Ammon's horn (tissue), 1 donor: ENCODE results near the gene RRAS.

ENCODE experiments used
- DNase-seq: peaks from one replicate; pipeline ENCODE4 v3.0.0-alpha.2; 2016; ENCODE audit warnings: low spot score

Gene RRAS

DNA sequence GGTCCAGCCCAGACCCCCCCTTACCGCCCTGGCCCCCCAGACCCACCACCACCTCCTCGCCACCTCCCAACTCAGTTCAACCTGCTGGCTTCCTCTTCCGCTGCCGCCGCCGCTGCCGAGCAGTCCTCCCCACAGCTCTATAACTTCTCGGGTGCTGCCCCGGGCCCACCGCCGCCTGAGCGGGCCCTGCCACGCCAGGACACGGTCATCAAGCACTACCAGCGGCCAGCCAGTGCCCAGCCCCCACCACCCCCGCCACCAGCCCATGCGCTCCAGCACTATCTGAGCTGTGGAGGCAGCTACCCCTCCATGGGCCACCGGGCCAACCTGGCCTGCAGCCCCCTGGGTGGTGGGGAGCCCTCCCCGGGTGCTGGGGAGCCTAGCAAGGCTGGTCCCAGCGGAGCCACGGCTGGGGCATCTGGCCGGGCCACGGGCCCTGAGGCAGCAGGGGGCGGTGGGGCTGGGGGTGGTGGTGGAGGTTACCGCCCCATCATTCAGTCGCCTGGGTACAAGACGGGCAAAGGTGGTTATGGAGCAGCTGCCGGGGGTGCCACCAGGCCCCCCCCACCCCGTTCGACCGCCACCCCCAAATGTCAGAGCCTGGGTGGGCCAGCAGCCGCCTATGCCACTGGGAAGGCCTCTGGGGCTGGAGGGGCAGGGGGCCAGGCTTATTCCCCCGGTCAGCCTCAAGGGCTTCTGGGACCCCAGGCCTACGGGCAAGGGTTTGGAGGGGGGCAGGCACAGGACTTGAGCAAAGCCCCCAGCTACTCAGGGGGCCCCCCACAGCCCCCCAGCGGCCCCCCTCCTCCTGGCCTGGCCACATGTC, 44.7 kb downstream of the RRAS start:
- no peak for DNase-seq

DNA sequence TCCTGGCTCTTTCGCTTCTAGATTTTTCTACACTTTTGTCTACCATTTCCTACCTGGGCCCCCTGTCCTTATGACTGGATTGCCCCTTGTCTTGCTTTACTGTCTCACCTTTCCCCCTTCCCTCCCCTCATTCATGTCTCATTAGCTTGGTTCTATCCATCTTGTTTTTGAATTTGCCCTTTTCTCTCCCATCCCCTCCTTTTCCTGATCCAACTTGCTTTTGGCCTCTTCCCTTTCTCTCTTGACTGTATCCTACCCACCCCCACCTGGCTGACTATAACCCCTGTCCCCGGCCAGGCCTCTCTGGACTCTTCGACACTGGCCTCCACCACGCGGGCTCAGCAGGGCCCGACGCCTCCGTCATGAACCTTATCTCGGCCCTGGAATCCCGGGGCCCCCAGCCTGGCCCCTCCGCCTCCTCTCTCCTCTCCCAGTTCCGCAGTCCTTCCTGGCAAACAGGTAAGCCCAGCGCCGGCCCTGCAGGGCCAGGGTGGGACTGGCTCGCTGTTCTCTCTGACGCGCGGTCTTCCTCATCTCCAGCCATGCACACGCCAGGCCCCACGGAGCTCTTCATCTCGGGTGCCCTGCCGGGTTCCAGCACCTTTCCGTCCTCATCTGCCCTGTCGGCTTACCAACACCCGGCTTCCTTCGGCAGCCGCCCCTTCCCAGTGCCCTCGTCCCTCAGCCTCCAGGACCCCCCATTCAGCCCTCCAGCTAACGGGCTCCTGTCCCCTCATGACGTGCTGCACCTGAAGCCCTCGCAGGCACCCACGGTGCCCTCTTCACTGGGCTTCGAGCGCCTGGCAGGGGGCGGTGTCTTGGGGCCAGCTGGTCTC, 45.6 kb downstream of the RRAS start:
- no peak for DNase-seq

DNA sequence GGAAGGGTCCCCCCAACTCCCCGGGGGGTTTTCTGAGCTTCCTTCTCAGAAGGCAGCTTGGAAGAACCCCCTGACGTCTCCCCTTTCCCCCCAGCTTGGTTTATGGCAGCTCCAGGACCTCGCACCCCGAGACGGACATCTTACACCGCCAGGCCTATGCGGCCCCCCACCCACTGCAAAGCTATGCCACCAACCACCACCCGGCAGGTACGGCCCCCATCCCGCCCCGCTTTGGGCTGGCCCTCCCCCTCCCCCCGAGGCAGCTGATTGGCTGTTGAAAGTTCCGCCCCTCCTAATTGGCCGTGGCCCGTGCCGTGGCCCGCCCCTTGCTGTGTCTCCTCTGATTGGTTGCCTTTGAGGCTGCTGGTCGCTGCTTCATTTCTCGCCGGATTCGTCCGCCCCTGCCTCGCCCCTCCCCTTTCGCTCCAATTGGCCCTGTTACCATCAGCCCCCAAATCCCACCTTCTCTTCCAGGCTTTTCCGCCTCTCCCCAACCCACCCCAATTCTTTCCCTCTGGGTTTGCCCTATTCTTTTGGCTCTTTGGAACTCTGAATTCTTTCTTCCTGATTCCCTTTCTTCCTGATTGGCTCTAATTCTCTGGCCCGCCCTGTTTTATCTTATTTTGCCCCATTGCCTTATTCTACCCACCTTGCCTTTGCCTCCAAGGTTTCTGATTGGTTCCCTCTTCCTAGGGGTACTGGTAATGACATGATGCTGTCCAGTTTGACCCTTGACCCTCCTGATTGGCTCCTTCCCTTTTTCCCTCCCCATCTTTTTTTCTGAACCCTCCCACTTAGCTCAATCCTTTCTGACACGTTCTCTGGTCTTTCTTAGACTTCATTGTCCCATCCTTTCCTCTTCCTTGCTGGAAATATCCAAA, 46.5 kb downstream of the RRAS start:
- peak; percentile 98 for DNase-seq

DNA sequence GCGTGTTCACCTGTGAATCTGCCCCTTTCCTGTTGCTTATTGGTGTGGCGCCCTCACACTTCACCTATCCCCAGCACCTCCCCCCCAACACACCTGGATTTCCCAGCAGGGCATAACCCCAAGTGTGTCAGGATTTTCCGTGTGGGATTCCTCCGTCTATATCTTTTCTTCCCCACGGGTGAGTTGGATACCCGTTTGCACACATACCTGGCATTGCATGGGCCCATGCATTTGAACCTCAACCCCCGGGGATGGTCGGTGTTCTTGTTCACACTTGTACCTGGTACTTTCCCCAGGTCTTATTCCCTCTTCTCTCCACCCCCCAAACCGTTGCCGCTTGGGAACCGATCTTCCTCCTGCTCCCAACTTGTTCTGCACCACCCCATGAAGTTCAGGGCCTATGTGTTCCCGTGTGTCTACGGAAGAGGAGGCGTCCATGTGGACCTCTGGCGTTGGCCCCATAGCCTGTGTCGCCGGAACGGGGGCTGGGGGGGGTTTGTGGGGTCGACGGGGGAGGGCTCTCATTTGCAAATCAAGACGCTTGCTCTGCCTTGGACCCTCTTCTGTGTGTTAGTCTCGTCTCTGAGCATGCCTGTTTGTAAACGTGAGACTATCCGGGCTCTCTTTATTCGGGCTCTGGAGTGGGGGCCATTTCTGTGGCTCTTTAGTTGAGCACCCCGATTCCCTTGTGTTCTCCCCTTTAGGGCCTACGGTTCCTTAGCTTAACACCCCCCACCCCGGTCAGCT, 47.3 kb downstream of the RRAS start:
- DNase-seq: no peak

DNA sequence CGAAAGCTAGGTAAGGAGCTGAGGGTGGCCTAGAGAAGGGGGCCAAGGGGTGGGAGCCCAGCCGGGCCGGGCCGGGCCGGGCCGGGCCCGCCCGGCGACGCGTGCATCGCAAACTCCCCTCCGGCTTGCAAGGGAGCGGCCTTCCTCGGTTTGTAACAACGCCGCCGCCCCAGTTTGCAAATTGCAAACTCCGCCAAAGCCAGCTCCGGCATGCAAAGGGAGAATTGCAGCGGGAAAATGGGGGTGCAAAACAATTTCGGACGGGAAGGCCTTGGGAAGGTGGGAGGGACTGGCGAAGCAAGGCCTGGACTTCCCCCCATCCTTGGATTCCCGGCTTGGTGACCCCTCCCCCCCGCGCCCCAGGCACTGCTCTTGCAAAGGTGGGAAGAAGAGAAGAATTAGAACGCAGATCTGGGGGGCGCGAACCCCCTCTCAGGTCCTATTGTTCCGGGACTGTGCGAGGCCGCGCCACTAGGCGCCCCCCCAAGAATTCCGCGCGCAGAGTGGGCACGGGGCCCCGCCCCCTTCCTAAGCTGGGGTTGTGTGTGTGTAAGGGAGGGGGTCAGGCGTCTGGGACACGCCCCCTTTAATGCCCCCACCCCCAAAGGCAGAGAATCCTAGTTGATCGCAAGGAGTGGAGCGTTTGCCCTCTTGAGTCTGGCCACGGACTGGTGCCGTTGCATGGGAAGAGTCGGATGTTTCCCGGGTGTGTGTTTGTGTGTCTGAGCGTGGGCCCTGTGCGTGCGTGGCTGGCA, 48.0 kb downstream of the RRAS start:
- DNase-seq: peak; percentile 38

DNA sequence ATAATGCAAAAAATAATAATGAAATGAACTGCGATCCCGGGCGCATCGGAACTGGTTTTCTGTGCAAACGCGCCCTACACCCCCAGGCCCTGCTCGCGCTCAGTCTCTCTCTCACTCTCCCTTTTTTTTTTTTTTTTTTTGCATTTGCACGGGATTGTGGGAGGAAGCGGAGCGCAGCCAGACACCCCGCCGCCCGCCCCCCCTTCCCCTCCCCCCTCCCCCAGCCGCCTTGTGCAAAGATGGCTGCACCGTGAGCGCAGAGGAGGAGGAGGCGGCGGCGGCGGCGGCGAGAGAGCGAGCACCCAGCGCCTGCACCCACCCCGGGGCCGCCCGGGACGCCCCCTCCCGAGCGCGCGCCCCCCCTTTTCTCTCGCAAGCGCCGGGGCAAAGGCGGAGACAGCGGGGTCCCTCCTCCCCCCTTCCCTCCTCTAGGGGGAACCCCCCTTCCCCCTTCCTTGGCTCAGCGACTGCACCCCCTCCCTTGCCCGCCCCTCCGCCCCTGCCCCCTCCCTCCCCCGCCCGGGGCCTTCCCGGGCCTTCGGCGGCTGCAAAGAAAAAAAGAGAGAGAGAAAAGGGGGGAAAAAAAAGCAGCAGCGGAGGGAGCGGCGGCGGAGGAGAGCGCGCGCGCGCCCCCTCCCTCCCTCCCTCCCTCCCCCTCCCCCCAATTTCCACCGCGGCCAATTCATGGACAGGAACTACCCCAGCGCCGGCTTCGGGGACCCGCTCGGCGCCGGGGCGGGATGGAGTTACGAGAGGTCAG, 48.8 kb downstream of the RRAS start, which contains the start of gene PRR12:
Gene PRR12 (plus strand): TSS at position 212 of the 760 bp plus-strand sequence. CDS start 473 bp downstream, at position 685.
- peak; percentile 74 for DNase-seq

DNA sequence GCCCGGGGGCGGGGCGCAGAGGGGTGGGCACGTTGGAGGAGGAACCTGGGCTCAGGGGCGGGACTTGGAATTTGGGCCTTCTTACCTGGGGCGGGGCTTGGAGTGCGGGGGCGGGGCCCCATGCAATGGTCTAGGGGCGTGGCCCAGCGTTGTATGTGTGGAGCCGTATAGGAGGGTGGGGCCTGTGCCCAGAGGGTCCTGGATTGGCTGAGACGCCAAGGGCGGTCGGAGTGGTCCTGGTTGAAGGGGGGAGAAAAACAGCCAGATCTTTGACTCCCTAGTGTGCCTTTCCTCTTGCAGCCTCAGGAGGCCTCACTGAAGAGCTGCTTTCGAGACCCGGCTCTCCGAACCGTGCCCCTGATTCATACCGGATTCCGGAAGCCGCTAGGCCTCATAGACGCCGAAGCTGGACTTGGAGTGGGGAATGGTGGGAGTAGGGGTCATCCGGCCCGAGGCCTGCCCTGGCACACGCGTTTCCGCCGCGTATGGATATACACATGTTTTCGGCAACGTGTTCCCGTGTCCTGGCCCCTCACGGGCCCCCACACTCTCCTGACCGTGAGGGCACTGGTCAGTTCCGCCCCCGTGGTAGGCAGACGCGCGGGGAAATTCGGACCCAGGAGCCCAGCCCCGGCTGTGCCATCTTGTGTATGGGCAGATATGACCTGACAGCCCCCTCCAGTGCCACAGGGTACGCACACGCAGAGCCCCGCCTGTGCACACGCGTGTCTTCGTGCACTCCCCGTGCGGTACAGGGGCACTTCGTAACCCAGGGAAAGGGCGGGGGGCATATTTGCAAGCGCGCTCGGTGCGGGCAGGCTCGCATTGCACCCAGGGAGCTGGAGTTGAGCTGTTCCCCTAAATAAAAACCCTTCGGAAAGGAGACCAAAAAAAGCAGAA, 49.6 kb downstream of the RRAS start:
- DNase-seq: peak; percentile 92

DNA sequence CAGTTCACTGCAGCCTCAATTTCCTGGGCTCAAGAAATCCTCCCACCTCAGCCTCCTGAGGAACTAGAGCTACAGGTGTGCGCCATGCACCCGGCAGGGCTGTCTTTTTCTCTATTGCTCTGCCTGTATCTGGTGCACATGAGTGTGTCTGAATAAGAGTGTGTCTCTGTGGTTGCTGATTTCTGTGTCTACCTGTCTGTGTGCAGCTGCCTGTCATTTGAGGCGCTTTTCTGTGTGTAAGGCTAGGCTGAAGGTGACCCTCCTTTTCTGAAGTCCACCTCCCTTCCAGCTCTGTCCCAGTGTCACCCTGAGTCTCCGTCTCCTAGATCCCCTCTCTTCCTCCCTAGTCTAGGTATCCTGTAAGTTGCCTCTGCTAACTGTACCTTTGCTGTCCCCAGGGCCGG, 50.4 kb downstream of the RRAS start:
- DNase-seq: no peak

DNA sequence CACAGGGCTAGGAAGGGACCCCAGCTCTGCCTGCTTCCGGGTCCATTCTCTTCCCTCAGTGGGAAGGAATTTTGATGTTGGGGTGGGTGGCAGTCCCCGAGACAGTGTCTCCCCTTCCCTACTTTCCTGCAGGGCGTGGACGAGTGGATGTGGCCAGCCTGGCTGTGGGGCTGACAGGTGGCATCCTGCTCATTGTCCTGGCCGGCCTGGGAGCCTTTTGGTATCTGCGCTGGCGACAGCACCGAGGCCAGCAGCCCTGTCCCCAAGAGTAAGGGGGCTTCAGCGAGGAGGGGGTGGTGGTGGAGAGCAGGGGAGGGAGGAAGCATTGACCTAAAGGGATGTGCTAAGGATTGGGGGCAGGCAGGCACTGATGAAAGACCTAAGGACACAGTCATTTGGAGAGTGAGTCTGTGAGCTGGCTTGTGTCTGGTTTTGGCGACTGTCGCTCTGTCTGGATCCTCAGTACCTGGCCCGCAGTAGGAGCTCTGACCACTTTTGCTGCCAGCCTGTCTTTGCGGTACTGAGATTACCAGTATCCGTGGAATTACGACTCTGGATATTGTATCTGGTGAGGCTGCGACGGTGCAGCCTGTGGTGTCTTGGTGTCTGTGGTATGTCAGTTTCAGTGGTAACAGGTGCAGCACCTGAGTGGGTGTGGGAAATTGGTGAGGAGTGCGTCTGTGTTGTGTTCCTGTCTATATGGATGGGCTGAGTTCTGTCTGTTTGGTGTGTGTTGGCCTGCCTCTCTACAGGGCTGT, 51.4 kb downstream of the RRAS start:
- DNase-seq: no peak

DNA sequence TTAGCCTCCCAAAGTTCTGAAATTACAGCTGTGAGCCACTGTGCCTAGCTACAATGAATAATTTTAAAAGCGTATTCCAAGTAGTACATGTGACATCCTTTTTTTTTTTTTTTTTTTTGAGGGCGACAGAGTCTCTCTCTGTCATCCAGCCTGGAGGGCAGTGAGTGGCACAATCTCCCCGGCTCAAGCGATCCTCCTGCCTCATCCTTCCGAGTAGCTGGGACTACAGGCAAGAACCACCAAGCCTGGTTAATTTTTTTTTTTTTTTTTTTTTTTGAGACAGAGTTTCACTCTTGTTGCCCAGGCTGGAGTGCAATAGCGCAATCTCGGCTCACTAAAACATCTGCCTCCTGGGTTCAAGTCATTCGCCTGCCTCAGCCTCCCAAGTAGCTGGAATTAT, 52.7 kb downstream of the RRAS start:
- no peak for DNase-seq
